GM18868 (cell line): ENCODE data around the gene TMEM100.
A peak's percentile ranks its signal among the peaks of the same experiment; 100 is the strongest.

Experiments
- ATAC-seq: cut with Tn5 transposase; IDR thresholded peaks from one replicate; pipeline ENCODE4 v1.9.1; 2021; ENCODE audit warnings: mild to moderate bottlenecking, moderate library complexity; ENCODE audit not compliant: unreplicated experiment

The TMEM100 gene

DNA sequence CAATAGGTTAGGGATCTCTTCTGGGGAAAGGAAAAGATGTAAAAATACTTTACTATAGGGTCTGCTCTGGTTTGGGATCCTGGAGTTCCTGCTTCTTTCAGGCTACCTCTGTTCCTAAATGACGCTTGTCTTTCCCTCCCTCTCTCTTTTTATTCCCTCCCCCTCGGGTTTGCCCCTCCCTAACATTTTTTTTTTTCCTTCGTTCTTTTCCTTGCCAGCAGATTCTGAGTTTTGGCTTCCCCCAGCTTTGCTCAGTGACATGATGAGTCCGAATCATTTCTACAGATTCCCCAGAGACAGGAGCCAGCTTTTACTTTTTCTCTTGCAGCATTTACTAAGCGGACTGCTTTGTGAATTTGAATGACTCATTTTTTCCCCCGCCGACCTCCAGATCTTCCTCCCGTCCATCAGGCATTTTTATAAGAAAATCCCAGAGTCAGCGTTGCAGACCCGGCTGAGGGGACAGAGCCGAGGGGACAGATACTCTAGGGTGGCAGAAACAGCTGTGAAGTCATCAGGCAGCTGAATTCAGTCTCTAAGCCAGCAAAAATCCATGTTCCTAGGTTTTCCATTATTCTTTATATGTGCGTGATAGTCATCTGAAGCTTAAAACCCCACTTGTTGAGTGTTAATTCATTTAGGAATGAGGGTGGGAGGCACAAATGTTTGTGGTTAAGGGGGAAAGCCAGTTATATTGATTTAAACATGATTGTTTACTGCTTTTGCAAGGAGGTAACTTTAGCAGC lies at the start of gene TMEM100:
TMEM100 (minus strand) TSS at position 123 of the 746 bp plus-strand sequence. CDS start 1,794 bp downstream, outside the sequence.
- no peak for ATAC-seq

GRCh38 chr17:55772086-55772485 lies 49.4 kb upstream of the TMEM100 start:
- ATAC-seq, result no peak

GRCh38 chr17:55770196-55770870 lies 47.7 kb upstream of the TMEM100 start:
- no peak for ATAC-seq

DNA sequence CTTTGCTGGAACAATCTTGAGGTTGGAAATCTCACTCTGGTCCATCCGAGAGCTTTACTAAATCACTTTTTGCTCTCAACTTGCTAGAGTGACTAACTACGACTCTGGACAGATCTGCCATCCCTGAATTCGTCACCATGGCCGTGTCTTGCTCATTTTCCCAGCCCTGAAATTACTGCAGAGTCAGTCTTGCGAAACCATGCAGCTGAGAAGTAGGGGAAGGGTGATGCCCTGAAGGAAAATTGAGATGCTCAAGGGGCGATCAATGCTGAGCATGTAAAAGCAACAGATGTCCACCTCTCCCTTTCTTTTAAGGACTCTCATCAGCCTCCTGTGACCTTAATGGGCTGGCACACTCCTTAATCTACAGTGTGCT lies 46.9 kb upstream of the TMEM100 start:
- ATAC-seq, result no peak

DNA sequence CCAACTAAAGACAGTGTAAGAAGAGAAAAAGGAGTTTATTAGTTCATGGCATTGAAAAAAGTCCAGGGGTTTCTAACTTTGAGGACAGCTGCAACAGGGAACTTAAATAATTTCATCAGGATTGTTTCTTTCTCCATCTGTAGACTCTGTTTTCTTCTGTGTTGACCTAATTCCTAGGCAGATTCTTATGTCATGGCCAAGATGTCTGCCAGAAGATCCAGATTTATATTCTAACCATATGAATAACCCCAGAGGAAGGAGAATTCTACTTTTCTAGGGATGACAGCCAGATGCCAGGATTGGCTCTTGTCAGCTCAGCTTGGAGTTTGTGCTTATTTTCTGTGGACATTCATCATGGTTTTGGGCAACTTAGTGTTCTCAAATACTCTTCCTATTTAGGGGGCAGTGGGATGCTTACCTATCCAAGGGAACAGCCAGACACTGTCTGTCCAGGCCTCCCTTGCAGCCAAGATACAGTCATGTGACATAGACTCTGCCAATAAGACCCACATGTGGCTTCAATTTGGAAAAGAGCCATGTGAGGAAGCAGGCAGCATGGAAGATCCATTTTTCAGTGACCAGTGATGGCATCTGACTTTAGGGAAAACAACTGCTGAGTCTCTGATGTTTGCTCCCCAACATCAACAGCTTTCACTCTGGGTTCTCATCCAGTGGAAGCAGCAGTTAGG lies 46.4 kb upstream of the TMEM100 start:
- no peak for ATAC-seq

GRCh38 chr17:55765472-55765871 lies 42.8 kb upstream of the TMEM100 start:
- ATAC-seq, result no peak

- no peak for ATAC-seq
These were observed 41.9 kb upstream of the TMEM100 start for GRCh38 chr17:55764610-55765009.

- ATAC-seq, result no peak
These were observed 41.2 kb upstream of the TMEM100 start for GRCh38 chr17:55763856-55764255.

DNA sequence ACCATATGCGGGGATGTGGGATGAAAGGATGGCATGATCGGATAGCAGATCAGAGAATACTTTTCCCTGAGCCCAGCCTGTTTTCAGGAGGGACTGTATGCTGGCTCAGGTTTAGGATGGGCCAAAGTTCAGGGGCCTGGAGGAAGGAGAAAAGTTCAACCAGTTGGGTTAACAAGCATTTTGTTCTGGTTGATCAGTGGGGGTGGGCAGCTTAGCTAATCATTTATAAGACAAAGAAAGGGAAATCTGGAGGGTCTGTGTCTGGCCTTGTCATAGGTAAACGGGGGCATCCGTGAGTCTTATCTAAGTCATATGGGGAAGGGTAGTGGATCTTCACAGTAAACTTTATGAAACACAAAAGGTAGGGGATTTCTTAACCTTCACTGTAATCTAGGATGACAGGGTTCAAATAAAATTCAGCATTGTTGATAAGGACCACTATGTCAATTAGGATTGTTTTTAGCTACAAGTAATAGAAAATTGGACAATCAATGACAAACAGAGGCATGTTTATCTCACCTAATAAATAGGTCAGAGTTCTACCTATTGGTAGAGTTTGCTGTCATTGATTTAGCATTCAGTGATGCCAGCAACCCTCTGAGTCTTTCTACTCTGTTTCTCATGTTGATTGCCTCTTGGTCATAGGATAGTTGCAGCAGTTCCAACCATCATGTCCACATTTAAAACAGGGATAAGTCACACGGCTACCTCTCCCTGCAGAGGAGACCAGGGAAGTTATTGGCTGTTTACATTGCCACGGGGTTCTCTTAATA lies 39.6 kb upstream of the TMEM100 start:
- no peak for ATAC-seq

DNA sequence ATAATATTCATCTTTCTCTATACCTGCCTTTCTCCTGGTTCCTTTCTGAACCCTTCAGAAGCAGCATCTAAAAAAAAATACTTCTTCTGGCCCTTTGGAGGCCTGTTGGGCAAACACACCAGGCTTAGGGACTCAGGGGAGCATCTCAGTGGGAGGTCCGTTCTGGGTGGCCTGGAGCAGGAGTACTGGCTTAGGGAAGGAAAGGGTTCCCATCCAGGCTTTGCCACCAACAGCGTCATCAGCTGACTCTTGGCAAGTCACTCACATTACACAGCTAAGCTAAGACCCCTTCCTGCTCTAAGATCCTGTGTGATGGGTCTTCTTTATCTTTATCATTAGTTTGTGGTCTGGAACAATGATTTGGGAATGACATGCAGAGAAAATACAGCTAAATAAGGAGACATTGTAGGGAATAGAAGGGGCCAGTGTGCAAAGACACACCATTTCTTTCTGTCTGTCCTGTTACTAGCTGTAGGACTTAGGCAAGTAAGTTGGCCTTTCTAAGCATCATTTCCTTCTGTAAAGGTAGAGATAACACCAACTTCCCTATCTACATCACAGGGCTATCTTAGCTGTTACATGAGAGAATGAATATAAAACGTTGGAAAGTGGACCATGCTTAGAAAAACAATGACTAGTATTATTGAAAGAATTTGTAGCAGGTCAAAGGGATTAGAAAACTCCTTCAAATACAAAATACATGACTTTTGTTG lies 38.1 kb upstream of the TMEM100 start:
- no peak for ATAC-seq

DNA sequence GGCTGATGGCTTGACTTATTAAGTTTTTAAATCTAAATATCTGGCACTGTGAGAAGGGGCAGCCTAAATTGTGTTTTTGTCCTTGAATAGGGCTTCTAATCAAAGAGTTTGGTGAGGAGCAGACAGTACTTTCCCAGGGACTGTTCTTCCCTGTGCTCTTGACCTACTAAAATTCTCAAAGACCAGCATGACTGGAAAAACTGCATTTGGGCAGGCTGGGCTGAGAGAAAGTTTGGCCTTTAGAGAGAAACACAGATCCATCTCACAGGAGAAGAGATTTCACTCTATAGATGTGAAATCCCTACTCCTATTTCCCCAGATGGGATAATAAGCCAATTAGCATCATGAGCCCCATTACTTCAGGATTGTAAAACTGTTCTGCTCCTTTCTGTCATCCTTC lies 35.5 kb upstream of the TMEM100 start:
- ATAC-seq, result no peak

DNA sequence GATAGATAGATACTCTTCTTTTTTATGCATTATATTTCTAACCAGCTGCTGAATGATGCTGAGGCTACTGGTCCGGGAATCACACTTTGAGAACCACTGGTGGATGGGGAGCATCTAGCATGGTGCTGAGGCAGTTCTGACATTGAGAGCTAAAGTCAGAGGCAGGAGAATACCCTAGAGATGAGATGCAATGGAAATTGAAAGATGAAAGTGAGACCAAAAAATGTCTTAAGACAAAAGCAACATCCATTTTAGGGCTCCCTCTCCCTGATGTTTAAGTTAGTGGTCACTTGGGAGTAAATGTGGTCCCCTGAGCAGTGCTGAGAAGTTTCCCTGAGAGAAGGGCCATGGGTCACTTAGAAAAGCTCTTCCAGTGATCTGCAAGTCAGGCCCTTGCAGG lies 35.0 kb upstream of the TMEM100 start:
- no peak for ATAC-seq

GRCh38 chr17:55756689-55757088 lies 34.0 kb upstream of the TMEM100 start:
- no peak for ATAC-seq

DNA sequence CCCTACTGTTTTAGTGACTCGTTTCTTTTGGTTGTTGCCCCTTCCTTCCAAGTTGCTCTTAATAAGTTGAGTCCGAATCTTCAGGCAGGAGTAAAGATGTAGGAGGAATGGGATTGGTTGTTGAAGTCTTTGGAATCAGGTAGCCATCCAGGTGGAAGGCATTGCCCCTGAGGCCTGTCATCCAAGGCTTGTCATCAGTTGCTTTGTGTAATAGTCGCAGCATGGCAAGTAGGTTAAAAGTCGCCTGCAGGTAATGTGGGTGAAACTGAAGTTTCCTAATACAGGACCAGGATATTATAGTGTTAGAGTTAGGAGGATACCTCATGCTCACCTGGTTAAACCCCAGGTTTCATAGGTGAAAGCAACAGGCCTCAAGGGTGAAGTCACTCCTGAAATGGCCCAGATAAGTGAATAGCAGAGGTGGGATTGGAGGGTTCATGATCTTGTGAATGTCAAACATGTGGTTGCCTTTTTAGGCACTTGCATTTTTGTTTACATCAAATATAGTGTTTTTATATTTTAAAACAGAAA lies 29.1 kb upstream of the TMEM100 start:
- no peak for ATAC-seq

GRCh38 chr17:55750750-55751657 lies 28.3 kb upstream of the TMEM100 start, which contains the start of gene PCTP:
Gene PCTP (plus strand): TSS chr17:55751051. CDS start chr17:55751104, 53 bp downstream.
- ATAC-seq, result peak; percentile 99

DNA sequence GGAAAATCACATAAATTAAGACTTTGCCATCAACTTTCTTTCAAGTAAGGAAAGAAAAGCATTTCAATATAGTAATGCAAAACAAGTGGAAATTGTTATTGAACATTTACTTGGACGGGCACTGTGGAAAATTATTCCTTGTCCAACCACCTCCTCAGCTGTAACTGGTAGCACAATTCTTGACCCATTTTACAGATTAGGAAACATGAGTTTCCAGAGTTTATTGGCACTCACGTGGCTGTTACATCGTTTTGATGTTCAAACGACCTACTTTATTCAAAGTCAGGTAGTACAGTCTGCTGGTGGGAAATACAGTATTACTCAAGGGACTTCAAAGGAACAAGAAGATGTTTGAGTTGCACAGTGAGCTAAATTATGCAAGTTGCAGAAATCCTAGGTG lies 27.3 kb upstream of the TMEM100 start:
- no peak for ATAC-seq

GRCh38 chr17:55748841-55749240 lies 26.2 kb upstream of the TMEM100 start:
- no peak for ATAC-seq

GRCh38 chr17:55747209-55747608 lies 24.5 kb upstream of the TMEM100 start:
- ATAC-seq, result no peak

DNA sequence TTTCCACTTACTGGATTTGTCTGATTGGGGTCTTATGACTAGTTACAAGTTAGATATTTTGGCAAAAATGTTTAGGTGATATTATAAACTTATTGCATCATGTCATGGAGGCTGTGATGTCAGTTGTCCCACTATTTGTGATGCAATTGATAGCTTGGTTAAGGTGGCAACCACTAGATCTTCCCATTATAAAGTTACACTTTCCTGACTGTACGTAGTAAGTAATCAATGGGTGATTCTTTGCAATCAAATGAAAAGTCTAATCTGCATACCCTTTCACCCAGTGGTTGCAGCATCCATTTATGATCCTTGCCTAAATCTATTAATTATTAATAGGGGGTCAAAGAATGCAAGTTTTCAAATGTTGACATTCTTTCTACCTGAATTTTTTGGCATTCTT lies 23.8 kb upstream of the TMEM100 start:
- no peak for ATAC-seq
